ENCODE results near the gene GATAD2A. TPM values are rescaled to one million over a fixed set of nuclear protein-coding genes. Genes with fewer than 3 reads are reported as not detected.

GATAD2A gene
- total RNA-seq, 1 experiment from 2014 or later = 121 TPM

GRCh38 chr19:19421299-19421696 lies 15.8 kb downstream of the GATAD2A start:
- no peak for DNase-seq (ENCODE audit: low read depth)

GRCh38 chr19:19422156-19422555 lies 16.7 kb downstream of the GATAD2A start:
- no peak for DNase-seq (ENCODE audit: low read depth)

- no peak for DNase-seq (ENCODE audit: low read depth)
Observed at GRCh38 chr19:19423322-19423721, 17.8 kb downstream of the GATAD2A start.

- no peak for DNase-seq (ENCODE audit: low read depth)
Observed at GRCh38 chr19:19425170-19425875, 19.8 kb downstream of the GATAD2A start.

- no peak for DNase-seq (ENCODE audit: low read depth)
Observed at GRCh38 chr19:19426216-19426615, 20.7 kb downstream of the GATAD2A start.

- no peak for DNase-seq (ENCODE audit: low read depth)
Observed at GRCh38 chr19:19426799-19427198, 21.3 kb downstream of the GATAD2A start.

- DNase-seq (ENCODE audit: low read depth) = no peak
Observed at GRCh38 chr19:19427302-19427701, 21.8 kb downstream of the GATAD2A start.

- no peak for DNase-seq (ENCODE audit: low read depth)
Observed at GRCh38 chr19:19427944-19428343, 22.5 kb downstream of the GATAD2A start.

- DNase-seq (ENCODE audit: low read depth) = no peak
Observed at GRCh38 chr19:19428746-19429145, 23.3 kb downstream of the GATAD2A start.

- no peak for DNase-seq (ENCODE audit: low read depth)
Observed at GRCh38 chr19:19429361-19429760, 23.9 kb downstream of the GATAD2A start.

GRCh38 chr19:19432732-19433131 lies 27.3 kb downstream of the GATAD2A start:
- DNase-seq (ENCODE audit: low read depth) = no peak

- DNase-seq (ENCODE audit: low read depth) = no peak
Observed at GRCh38 chr19:19433666-19434213, 28.3 kb downstream of the GATAD2A start.

- no peak for DNase-seq (ENCODE audit: low read depth)
Observed at GRCh38 chr19:19434483-19435045, 29.1 kb downstream of the GATAD2A start.

GRCh38 chr19:19436137-19436691 lies 30.7 kb downstream of the GATAD2A start:
- no peak for DNase-seq (ENCODE audit: low read depth)

GRCh38 chr19:19438366-19439175 lies 33.1 kb downstream of the GATAD2A start:
- DNase-seq (ENCODE audit: low read depth) = no peak

GRCh38 chr19:19439176-19439482 lies 33.7 kb downstream of the GATAD2A start:
- no peak for DNase-seq (ENCODE audit: low read depth)

GRCh38 chr19:19443283-19443682 lies 37.8 kb downstream of the GATAD2A start:
- no peak for DNase-seq (ENCODE audit: low read depth)

GRCh38 chr19:19443902-19444680 lies 38.6 kb downstream of the GATAD2A start:
- DNase-seq (ENCODE audit: low read depth) = no peak

GRCh38 chr19:19444681-19445155 lies 39.2 kb downstream of the GATAD2A start:
- DNase-seq (ENCODE audit: low read depth) = peak; percentile 87

- no peak for DNase-seq (ENCODE audit: low read depth)
Observed at GRCh38 chr19:19445288-19445687, 39.8 kb downstream of the GATAD2A start.

GRCh38 chr19:19445911-19446361 lies 40.5 kb downstream of the GATAD2A start:
- DNase-seq (ENCODE audit: low read depth) = peak; percentile 44
